Neural progenitor cell (in vitro differentiated cells): Measurements from ENCODE around the gene ALS2CL.

Experiments
- EZH2 ChIP-seq: fragments of 200-600 bp; sonication (generic); IDR thresholded peaks from 2 replicates; pipeline ENCODE4 v1.6.1; 2017; ENCODE audit warnings: antibody characterized with exemption, mild to moderate bottlenecking, moderate library complexity
- EZH2phosphoT487 ChIP-seq: fragments of 200-600 bp; sonication (generic); IDR thresholded peaks from 2 replicates; pipeline ENCODE4 v1.6.1; 2017; ENCODE audit warnings: antibody characterized with exemption
- TF ChIP-seq, protein P1 (sequence below): fragments of 200-600 bp; sonication (generic); IDR thresholded peaks from 2 replicates; pipeline ENCODE4 v1.5.1; 2017; ENCODE audit warnings: antibody characterized with exemption, mild to moderate bottlenecking

GRCh38 chr3:46655271-46655670, 38.2 kb downstream of the ALS2CL start:
- TF ChIP-seq, protein P1, sequence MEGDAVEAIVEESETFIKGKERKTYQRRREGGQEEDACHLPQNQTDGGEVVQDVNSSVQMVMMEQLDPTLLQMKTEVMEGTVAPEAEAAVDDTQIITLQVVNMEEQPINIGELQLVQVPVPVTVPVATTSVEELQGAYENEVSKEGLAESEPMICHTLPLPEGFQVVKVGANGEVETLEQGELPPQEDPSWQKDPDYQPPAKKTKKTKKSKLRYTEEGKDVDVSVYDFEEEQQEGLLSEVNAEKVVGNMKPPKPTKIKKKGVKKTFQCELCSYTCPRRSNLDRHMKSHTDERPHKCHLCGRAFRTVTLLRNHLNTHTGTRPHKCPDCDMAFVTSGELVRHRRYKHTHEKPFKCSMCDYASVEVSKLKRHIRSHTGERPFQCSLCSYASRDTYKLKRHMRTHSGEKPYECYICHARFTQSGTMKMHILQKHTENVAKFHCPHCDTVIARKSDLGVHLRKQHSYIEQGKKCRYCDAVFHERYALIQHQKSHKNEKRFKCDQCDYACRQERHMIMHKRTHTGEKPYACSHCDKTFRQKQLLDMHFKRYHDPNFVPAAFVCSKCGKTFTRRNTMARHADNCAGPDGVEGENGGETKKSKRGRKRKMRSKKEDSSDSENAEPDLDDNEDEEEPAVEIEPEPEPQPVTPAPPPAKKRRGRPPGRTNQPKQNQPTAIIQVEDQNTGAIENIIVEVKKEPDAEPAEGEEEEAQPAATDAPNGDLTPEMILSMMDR = no peak
- TF ChIP-seq EZH2phosphoT487 (no peak), EZH2 (no peak)
